ENCODE data around the gene FAM180A. TPM values are rescaled to one million over a fixed set of nuclear protein-coding genes. Genes with fewer than 3 reads are reported as not detected.
A peak's percentile ranks its signal among the peaks of the same experiment; 100 is the strongest.

FAM180A gene
- total and polyA plus RNA-seq, 2 of the 8 experiments (the other 6 are each of a cell fraction or from before 2014, with no cell fraction given) = not detected

- Histone ChIP-seq H3K79me2 (ENCODE audit: control insufficient read depth in 1 of 2, insufficient read depth in 2 of 2, low read length in 2 of 2) (no peaks in the 10 kb centered on the region), H3K9ac (replicated peaks in 1 of 4; ENCODE audit: extremely low read depth in 1 of 4, low read depth in 3 of 4, low read length in 3 of 4) (no peak overlapping the region), H3K14ac (ENCODE audit: insufficient read length) (no peak overlapping the region), H2BK120ac (replicated peaks; ENCODE audit: low read depth, low read length) (no peak overlapping the region), H3K4me2 (ENCODE audit: insufficient read depth in 1 of 2, low read depth in 2 of 2, low read length in 2 of 2) (no peak overlapping the region), H4K5ac (ENCODE audit: insufficient read length, low read depth, low read length) (no peak overlapping the region), H4K8ac (ENCODE audit: extremely low read depth, insufficient read depth, low read length) (no peak overlapping the region), H2BK20ac (ENCODE audit: low read length) (no peak overlapping the region), H3K23ac (ENCODE audit: insufficient read length) (no peak overlapping the region), H3K4ac (replicated peaks; ENCODE audit: insufficient read length, low read depth, low read length) (no peak overlapping the region), H3K79me1 (ENCODE audit: low read depth, low read length) (no peaks in the 10 kb centered on the region), H2BK15ac (ENCODE audit: low read length) (no peak overlapping the region), H2BK5ac (ENCODE audit: low read depth, low read length) (no peak overlapping the region), H3K56ac (replicated peaks; ENCODE audit: insufficient read length, low read depth, low read length) (no peak overlapping the region), H3K4me1 (replicated peaks in 1 of 4; ENCODE audit: control insufficient read depth in 3 of 4, insufficient read depth in 4 of 4, low read length in 3 of 4) (peaks cover 0 to 10% (median 0%) of the 10 kb centered on the region in 4 experiments; a peak in 2 of 7 replicates), H3K23me2 (ENCODE audit: low read depth, low read length) (no peaks in the 10 kb centered on the region), H2AK5ac (ENCODE audit: low read depth, low read length) (no peak overlapping the region), H4K91ac (replicated peaks; ENCODE audit: insufficient read length, low read length) (no peak overlapping the region), H3K9me3 (ENCODE audit: insufficient read depth in 2 of 2, low read depth in 1 of 2, low read length in 1 of 2) (no peaks in the 10 kb centered on the region), H2BK12ac (ENCODE audit: low read depth, low read length) (no peak overlapping the region), H3K4me3 (ENCODE audit: extremely low read depth in 1 of 4, insufficient read depth in 2 of 4, low read depth in 3 of 4, low read length in 4 of 4) (no peak overlapping the region), H3K36me3 (ENCODE audit: control insufficient read depth in 2 of 4, insufficient read depth in 4 of 4, low read length in 3 of 4) (no peaks in the 10 kb centered on the region), H3K27ac (ENCODE audit: low read depth, low read length) (no peak overlapping the region), H4K20me1 (replicated peaks in 1 of 2; ENCODE audit: control insufficient read depth in 1 of 2, insufficient read depth in 2 of 2, low read length in 2 of 2) (no peaks in the 10 kb centered on the region), H3K27me3 (replicated peaks in 1 of 4; ENCODE audit: control insufficient read depth in 3 of 4, extremely low read depth in 1 of 4, insufficient read depth in 3 of 4, low read length in 3 of 4) (no peaks in the 10 kb centered on the region), H2AFZ (ENCODE audit: low read length) (0 out of 2 replicates have a peak overlapping the region, but pooled peaks have one; percentile 27), H3K18ac (ENCODE audit: extremely low read depth, low read length) (no peak overlapping the region; the same call in 1 of the 2 replicates)
- TF ChIP-seq CTBP2 (IDR thresholded peaks at IDR 0.05; ENCODE audit: borderline replicate concordance, insufficient read depth, insufficient read length, low read length) = no peak
- no peak for TF ChIP-seq FOSL1 (IDR thresholded peaks at IDR 0.05; ENCODE audit: insufficient read depth, low read depth, low read length)
- no peak for TF ChIP-seq PHF8 (conservative IDR thresholded peaks at IDR 0.05; ENCODE audit: low read depth, low read length)
- TF ChIP-seq JUND (IDR thresholded peaks at IDR 0.05; ENCODE audit: low read length) = no peak
- no peak for TF ChIP-seq NANOG (IDR thresholded peaks at IDR 0.05; ENCODE audit: insufficient read depth, low read depth, low read length, poor library complexity, severe bottlenecking)
- no peak for TF ChIP-seq SAP30 (IDR thresholded peaks at IDR 0.05; ENCODE audit: insufficient read depth, insufficient replicate concordance, low read length)
- TF ChIP-seq E2F6 (IDR thresholded peaks at IDR 0.05) = no peak
- no peak for TF ChIP-seq TBP (IDR thresholded peaks at IDR 0.05; ENCODE audit: low read depth, low read length)
- FAIRE-seq = no peak
- 90% methylated on average over 4 of the region's 4 CpGs; no CpG with 5 or more reads in 1 of the 2 experiments for WGBS, 2 experiments (ENCODE audit: extremely low coverage in 1 of 2, insufficient coverage in 1 of 2, insufficient read length in 1 of 2, insufficient replicate concordance in 2 of 2, low coverage in 1 of 2, low lambda C conversion rate in 2 of 2, missing lambda C conversion rate in 1 of 2)
- ChIA-PET CTCF (ENCODE audit: partially characterized antibody) (interaction anchor here (0.9 to 5.5 kb wide), 10 partner anchors 11 to 127 kb away, joined by 3 to 26 read pairs (median 5); partner anchors contain the start of gene SLC13A4), POLR2A (ENCODE audit: partially characterized antibody) (interaction anchor here (0.5 kb wide), 1 partner anchor 139 kb away, joined by 3 read pairs; no protein-coding TSS in a partner anchor)
- no peak for DNase-seq (ENCODE audit: low read depth in 1 of 2, low spot score in 2 of 2)
Observed at GRCh38 chr7:135771961-135772638, 23.5 kb upstream of the FAM180A start.
